HUES6 (cell line): ENCODE data around the gene PGS1.

Experiments
- H3K27ac ChIP-seq: 2 replicates; pipeline ENCODE4 v1.7.0; 2013; ENCODE audit warnings: low read depth, mild to moderate bottlenecking, low read length, inconsistent platforms
- H3K27me3 ChIP-seq: 2 replicates; pipeline ENCODE4 v1.6.1; 2013; ENCODE audit warnings: low read length; ENCODE audit not compliant: control insufficient read depth, insufficient read depth
- H3K36me3 ChIP-seq: 2 replicates; pipeline ENCODE4 v1.6.1; 2013; ENCODE audit warnings: low read length; ENCODE audit not compliant: control insufficient read depth, insufficient read depth
- H3K4me1 ChIP-seq: 2 replicates; pipeline ENCODE4 v1.6.1; 2013; ENCODE audit warnings: low read length; ENCODE audit not compliant: control insufficient read depth, insufficient read depth
- H3K4me3 ChIP-seq: 2 replicates; pipeline ENCODE4 v1.5.1; 2013; ENCODE audit warnings: low read depth, low read length
- H3K9ac ChIP-seq: one replicate; pipeline ENCODE4 v1.6.1; 2013; ENCODE audit warnings: mild to moderate bottlenecking, low read length
- H3K9me3 ChIP-seq: 2 replicates; pipeline ENCODE4 v1.6.1; 2013; ENCODE audit warnings: low read depth, low read length; ENCODE audit not compliant: control insufficient read depth, insufficient read depth

The PGS1 gene

GRCh38 chr17:78341559-78342448 is 36.6 kb upstream of the PGS1 start:
- peaks cover 36% of the 10 kb centered on the region; the same call in 1 of the 2 replicates for H3K27me3 ChIP-seq
- no peaks in the 10 kb centered on the region for H3K36me3 ChIP-seq
- no peaks in the 10 kb centered on the region for H3K9me3 ChIP-seq
- peak overlapping the region; percentile 45 for H3K9ac ChIP-seq
- no peak overlapping the region for H3K27ac ChIP-seq
- H3K4me3 ChIP-seq: peak overlapping the region; percentile 55
- H3K4me1 ChIP-seq: peaks cover 25% of the 10 kb centered on the region

GRCh38 chr17:78342449-78343186 is 35.8 kb upstream of the PGS1 start:
- Histone ChIP-seq H3K27me3 (peaks cover 36% of the 10 kb centered on the region; the same call in 1 of the 2 replicates), H3K9ac (no peak overlapping the region), H3K4me1 (peaks cover 24% of the 10 kb centered on the region), H3K27ac (no peak overlapping the region), H3K36me3 (no peaks in the 10 kb centered on the region), H3K4me3 (peak overlapping the region; percentile 55), H3K9me3 (no peaks in the 10 kb centered on the region)

- H3K9me3 ChIP-seq: no peaks in the 10 kb centered on the region
- no peak overlapping the region for H3K4me3 ChIP-seq
- H3K27me3 ChIP-seq: peaks cover 39% of the 10 kb centered on the region; the same call in 1 of the 2 replicates
- peak overlapping the region; percentile 8 for H3K9ac ChIP-seq
- H3K36me3 ChIP-seq: no peaks in the 10 kb centered on the region
- no peak overlapping the region for H3K27ac ChIP-seq
- H3K4me1 ChIP-seq: peaks cover 23% of the 10 kb centered on the region
Measured at GRCh38 chr17:78343187-78343542, 35.3 kb upstream of the PGS1 start.

GRCh38 chr17:78343543-78344201 is 34.8 kb upstream of the PGS1 start:
- Histone ChIP-seq H3K9me3 (no peaks in the 10 kb centered on the region), H3K36me3 (no peaks in the 10 kb centered on the region), H3K4me3 (no peak overlapping the region), H3K27me3 (peaks cover 41% of the 10 kb centered on the region; the same call in 1 of the 2 replicates), H3K4me1 (peaks cover 20% of the 10 kb centered on the region), H3K9ac (no peak overlapping the region), H3K27ac (no peak overlapping the region)

- H3K4me1 ChIP-seq: peaks cover 18% of the 10 kb centered on the region
- no peak overlapping the region for H3K9ac ChIP-seq
- no peak overlapping the region for H3K4me3 ChIP-seq
- no peak overlapping the region for H3K27ac ChIP-seq
- H3K36me3 ChIP-seq: no peaks in the 10 kb centered on the region
- no peaks in the 10 kb centered on the region for H3K9me3 ChIP-seq
- peaks cover 41% of the 10 kb centered on the region; the same call in 1 of the 2 replicates for H3K27me3 ChIP-seq
Measured at GRCh38 chr17:78344666-78345065, 33.8 kb upstream of the PGS1 start.

- Histone ChIP-seq H3K4me3 (no peak overlapping the region), H3K27me3 (peaks cover 41% of the 10 kb centered on the region; the same call in 1 of the 2 replicates), H3K36me3 (no peaks in the 10 kb centered on the region), H3K4me1 (peaks cover 18% of the 10 kb centered on the region), H3K27ac (no peak overlapping the region), H3K9me3 (no peaks in the 10 kb centered on the region), H3K9ac (no peak overlapping the region)
Measured at GRCh38 chr17:78345172-78345571, 33.3 kb upstream of the PGS1 start.

GRCh38 chr17:78345791-78346494 is 32.5 kb upstream of the PGS1 start:
- Histone ChIP-seq H3K4me1 (peaks cover 18% of the 10 kb centered on the region), H3K27ac (no peak overlapping the region), H3K36me3 (no peaks in the 10 kb centered on the region), H3K27me3 (peaks cover 36% of the 10 kb centered on the region; the same call in 1 of the 2 replicates), H3K9ac (no peak overlapping the region), H3K9me3 (no peaks in the 10 kb centered on the region), H3K4me3 (no peak overlapping the region)

GRCh38 chr17:78346605-78347250 is 31.7 kb upstream of the PGS1 start:
- H3K9ac ChIP-seq: no peak overlapping the region
- H3K9me3 ChIP-seq: no peaks in the 10 kb centered on the region
- H3K4me3 ChIP-seq: no peak overlapping the region
- peaks cover 32% of the 10 kb centered on the region; the same call in 1 of the 2 replicates for H3K27me3 ChIP-seq
- H3K36me3 ChIP-seq: no peaks in the 10 kb centered on the region
- H3K27ac ChIP-seq: no peak overlapping the region
- H3K4me1 ChIP-seq: peaks cover 24% of the 10 kb centered on the region

GRCh38 chr17:78347453-78347852 is 31.0 kb upstream of the PGS1 start:
- Histone ChIP-seq H3K9me3 (no peaks in the 10 kb centered on the region), H3K27ac (no peak overlapping the region), H3K36me3 (no peaks in the 10 kb centered on the region), H3K4me1 (peaks cover 29% of the 10 kb centered on the region), H3K4me3 (no peak overlapping the region), H3K9ac (no peak overlapping the region), H3K27me3 (peaks cover 26% of the 10 kb centered on the region; the same call in 1 of the 2 replicates)
